Measurements from ENCODE around the gene CDK5RAP2. TPM values are rescaled to one million over a fixed set of nuclear protein-coding genes. Genes with fewer than 3 reads are reported as not detected.

Gene CDK5RAP2
- total and polyA plus RNA-seq, 9 of the 15 experiments (the other 6 are each of a cell fraction or from before 2014, with no cell fraction given): 19.9 to 68.8 (median 42.2) TPM

DNA sequence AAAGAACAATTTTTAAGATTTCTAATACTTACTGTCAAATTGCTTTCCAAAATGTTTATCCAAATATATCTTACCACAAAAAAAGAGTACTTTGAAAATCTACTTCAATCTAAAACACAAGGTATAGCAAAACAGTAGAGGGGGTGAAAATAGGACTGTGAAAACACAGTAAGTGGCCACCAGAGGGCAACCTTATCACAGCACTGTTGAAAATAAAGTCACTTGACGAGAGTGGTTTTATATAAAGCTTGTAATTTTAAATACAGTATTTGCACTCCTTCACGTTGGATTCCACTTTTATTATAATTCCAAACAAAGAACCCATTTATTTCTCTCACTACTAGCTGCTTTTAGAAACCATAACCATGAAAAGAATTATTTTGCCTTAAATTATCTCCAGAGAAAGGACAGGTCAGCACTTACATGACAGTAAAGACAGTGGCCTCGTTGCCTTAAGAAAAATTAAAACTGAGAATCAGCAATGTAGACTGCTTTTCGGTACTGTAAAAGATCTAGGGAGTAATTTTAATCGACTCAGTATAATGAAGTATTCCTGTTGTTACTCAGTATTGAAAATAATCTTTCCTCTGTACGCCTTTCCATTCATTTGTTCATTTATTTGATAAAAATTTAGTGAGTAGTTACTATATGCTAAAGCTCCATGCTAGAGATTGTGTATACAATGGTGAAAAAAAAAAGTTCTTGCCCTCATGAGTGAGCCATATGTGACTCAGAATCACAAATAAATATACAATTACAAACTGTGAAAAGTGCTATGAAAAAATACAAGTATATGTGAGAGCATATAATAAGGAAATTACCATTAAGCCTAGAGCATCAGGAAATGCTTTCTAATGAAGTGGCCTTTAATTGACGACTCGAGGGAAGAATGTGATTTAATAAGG lies 40.0 kb upstream of the CDK5RAP2 start:
- WGBS (ENCODE audit: insufficient coverage, low coverage, missing lambda C conversion rate): 16% methylated on average over 8 of the region's 8 CpGs
- no peaks in the 10 kb centered on the region for H3K4me1 ChIP-seq (replicated peaks in 1 of 2; ENCODE audit: control insufficient read depth in 2 of 2, insufficient read depth in 2 of 2, low read length in 2 of 2)
- TF ChIP-seq PRPF4 (IDR thresholded peaks at IDR 0.05; ENCODE audit: insufficient read depth, low read depth, low read length, poor library complexity, severe bottlenecking) (no peak), EGR1 (conservative IDR thresholded peaks at IDR 0.05) (no peak), MAZ (CRISPR knock-in tag; conservative IDR thresholded peaks at IDR 0.05 in 1 of 2, IDR thresholded peaks at IDR 0.05 in 1 of 2) (0 out of 4 replicates have a peak, but pooled peaks of 1 of the 2 experiments have one; percentile 14), ELF1 (tag; IDR thresholded peaks at IDR 0.05) (0 out of 2 replicates have a peak, but pooled peaks have one; percentile 27), ETV6 (IDR thresholded peaks at IDR 0.05; ENCODE audit: borderline replicate concordance in 1 of 2, low read depth in 2 of 2, low read length in 1 of 2) (no peak), ETV6 (CRISPR knock-in tag; IDR thresholded peaks at IDR 0.05; ENCODE audit: borderline replicate concordance) (no peak), ZNF316 (IDR thresholded peaks at IDR 0.05) (peak; percentile 63), ZFP36 (IDR thresholded peaks at IDR 0.05; ENCODE audit: low read depth, low read length, partially characterized antibody) (no peak), C11orf30 (IDR thresholded peaks at IDR 0.05; ENCODE audit: low read depth) (peak; percentile 68), RAD21 (CRISPR knock-in tag; conservative IDR thresholded peaks at IDR 0.05 in 1 of 2, IDR thresholded peaks at IDR 0.05 in 1 of 2) (peak; percentile 71 to 81)
- TF ChIP-seq, protein P1, sequence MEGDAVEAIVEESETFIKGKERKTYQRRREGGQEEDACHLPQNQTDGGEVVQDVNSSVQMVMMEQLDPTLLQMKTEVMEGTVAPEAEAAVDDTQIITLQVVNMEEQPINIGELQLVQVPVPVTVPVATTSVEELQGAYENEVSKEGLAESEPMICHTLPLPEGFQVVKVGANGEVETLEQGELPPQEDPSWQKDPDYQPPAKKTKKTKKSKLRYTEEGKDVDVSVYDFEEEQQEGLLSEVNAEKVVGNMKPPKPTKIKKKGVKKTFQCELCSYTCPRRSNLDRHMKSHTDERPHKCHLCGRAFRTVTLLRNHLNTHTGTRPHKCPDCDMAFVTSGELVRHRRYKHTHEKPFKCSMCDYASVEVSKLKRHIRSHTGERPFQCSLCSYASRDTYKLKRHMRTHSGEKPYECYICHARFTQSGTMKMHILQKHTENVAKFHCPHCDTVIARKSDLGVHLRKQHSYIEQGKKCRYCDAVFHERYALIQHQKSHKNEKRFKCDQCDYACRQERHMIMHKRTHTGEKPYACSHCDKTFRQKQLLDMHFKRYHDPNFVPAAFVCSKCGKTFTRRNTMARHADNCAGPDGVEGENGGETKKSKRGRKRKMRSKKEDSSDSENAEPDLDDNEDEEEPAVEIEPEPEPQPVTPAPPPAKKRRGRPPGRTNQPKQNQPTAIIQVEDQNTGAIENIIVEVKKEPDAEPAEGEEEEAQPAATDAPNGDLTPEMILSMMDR (IDR thresholded peaks at IDR 0.05 in 2 of 3, conservative IDR thresholded peaks at IDR 0.05 in 1 of 3; ENCODE audit: insufficient read depth in 2 of 3, low read depth in 1 of 3, low read length in 3 of 3): peak; percentile 75 to 87 (median 81)
- TF ChIP-seq, protein P2, sequence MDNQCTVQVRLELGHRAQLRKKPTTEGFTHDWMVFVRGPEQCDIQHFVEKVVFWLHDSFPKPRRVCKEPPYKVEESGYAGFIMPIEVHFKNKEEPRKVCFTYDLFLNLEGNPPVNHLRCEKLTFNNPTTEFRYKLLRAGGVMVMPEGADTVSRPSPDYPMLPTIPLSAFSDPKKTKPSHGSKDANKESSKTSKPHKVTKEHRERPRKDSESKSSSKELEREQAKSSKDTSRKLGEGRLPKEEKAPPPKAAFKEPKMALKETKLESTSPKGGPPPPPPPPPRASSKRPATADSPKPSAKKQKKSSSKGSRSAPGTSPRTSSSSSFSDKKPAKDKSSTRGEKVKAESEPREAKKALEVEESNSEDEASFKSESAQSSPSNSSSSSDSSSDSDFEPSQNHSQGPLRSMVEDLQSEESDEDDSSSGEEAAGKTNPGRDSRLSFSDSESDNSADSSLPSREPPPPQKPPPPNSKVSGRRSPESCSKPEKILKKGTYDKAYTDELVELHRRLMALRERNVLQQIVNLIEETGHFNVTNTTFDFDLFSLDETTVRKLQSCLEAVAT (IDR thresholded peaks at IDR 0.05): no peak
- TF ChIP-seq, protein P3, sequence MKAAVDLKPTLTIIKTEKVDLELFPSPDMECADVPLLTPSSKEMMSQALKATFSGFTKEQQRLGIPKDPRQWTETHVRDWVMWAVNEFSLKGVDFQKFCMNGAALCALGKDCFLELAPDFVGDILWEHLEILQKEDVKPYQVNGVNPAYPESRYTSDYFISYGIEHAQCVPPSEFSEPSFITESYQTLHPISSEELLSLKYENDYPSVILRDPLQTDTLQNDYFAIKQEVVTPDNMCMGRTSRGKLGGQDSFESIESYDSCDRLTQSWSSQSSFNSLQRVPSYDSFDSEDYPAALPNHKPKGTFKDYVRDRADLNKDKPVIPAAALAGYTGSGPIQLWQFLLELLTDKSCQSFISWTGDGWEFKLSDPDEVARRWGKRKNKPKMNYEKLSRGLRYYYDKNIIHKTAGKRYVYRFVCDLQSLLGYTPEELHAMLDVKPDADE (conservative IDR thresholded peaks at IDR 0.05; ENCODE audit: control insufficient read depth, low read depth, low read length): no peak

More for the DNA sequence above, 40.0 kb upstream of the CDK5RAP2 start:
- Histone ChIP-seq H3K79me2 (ENCODE audit: control insufficient read depth, insufficient read depth, low read length) (no peaks in the 10 kb centered on the region), H3K9me3 (replicated peaks; ENCODE audit: control insufficient read depth, insufficient read depth, low read depth, low read length) (no peaks in the 10 kb centered on the region), H3K4me3 (no peak overlapping the region), H4K20me1 (replicated peaks; ENCODE audit: control insufficient read depth, insufficient read depth, low read length) (no peaks in the 10 kb centered on the region), H2AFZ (ENCODE audit: low read depth, low read length) (peak overlapping the region; percentile 52; the same call in 1 of the 2 replicates), H3K9ac (ENCODE audit: insufficient read depth in 1 of 2, low read depth in 2 of 2, low read length in 2 of 2) (no peak overlapping the region; a peak in 1 of 4 replicates), H3K9me1 (ENCODE audit: control insufficient read depth, insufficient read depth, low read length) (no peaks in the 10 kb centered on the region), H3K27me3 (ENCODE audit: control insufficient read depth in 2 of 2, insufficient read depth in 2 of 2, low read length in 2 of 2) (no peaks in the 10 kb centered on the region), H3K4me2 (ENCODE audit: insufficient read depth, low read length) (no peak overlapping the region), H3K27ac (ENCODE audit: extremely low read depth, low read depth, low read length) (no peak overlapping the region), H3K36me3 (ENCODE audit: control insufficient read depth, insufficient read depth, low read length) (no peaks in the 10 kb centered on the region)
- FAIRE-seq (peak; percentile 90), DNase-seq (ENCODE audit: extremely low read depth in 1 of 4, low spot score in 3 of 4) (peak; percentile 69 to 78 (median 69)), ATAC-seq (peak; percentile 95)
- ChIA-PET CTCF (ENCODE audit: low intra/inter-chr PET ratio) (interaction anchor here (0.7 to 1.3 kb wide), 3 partner anchors 123 to 780 kb away, joined by 3 read pairs; no protein-coding TSS in a partner anchor), POLR2A (interaction anchor here (1.0 kb wide), 1 partner anchor 16 kb away, joined by 5 read pairs; no protein-coding TSS in a partner anchor)
- no TSS peak for BruUV-seq (replicated peaks)
- in situ Hi-C loops (cut with MboI) (loop anchor here (25.0 kb wide), 1 partner anchor 317 kb away; the partner anchor contains the start of gene TRAF1), intact Hi-C loops (cut with micrococcal nuclease) (loop anchor here (2.0 to 10.0 kb wide), 4 partner anchors 93 to 315 kb away; no protein-coding TSS in a partner anchor)

Measured in K562 (cell line).